OCI-LY3 (cell line): ENCODE results near the gene CENPB.

Experiments used
- H2AFZ ChIP-seq: fragments of 200-600, 300-600 bp; shearing (Covaris generic); 2 replicates; pipeline ENCODE4 v1.6.0; 2014; ENCODE audit warnings: antibody characterized with exemption, low read depth, low read length
- H3K27ac ChIP-seq: fragments of 200-600, 300-600 bp; sonication (generic); 2 replicates; pipeline ENCODE4 v1.5.1; 2014; ENCODE audit warnings: mild to moderate bottlenecking, low read length, moderate library complexity, mixed read lengths
- H3K27me3 ChIP-seq: fragments of 200-600, 300-600 bp; sonication (generic); 2 replicates; pipeline ENCODE4 v1.6.1; 2014; ENCODE audit warnings: low read depth, low read length, mixed read lengths
- H3K36me3 ChIP-seq: fragments of 200-600, 300-600 bp; sonication (generic); replicated peaks from 2 replicates; pipeline ENCODE3; 2014; ENCODE audit warnings: low read depth, low read length, mixed read lengths
- H3K4me1 ChIP-seq: fragments of 300-600, 200-600 bp; sonication (generic); 2 replicates; pipeline ENCODE4 v1.6.1; 2014; ENCODE audit warnings: low read length, mixed read lengths
- H3K4me2 ChIP-seq: fragments of 200-600, 300-600 bp; sonication (generic); 2 replicates; pipeline ENCODE4 v1.6.1; 2014; ENCODE audit warnings: low read length, mixed read lengths
- H3K4me3 ChIP-seq: fragments of 300-600, 200-600 bp; sonication (generic); 2 replicates; pipeline ENCODE4 v1.5.1; 2014; ENCODE audit warnings: antibody characterized with exemption, mild to moderate bottlenecking, low read length, moderate library complexity
- H3K79me2 ChIP-seq: fragments of 300-600, 200-600 bp; shearing (Covaris generic); 2 replicates; pipeline ENCODE4 v1.6.1; 2014; ENCODE audit warnings: mild to moderate bottlenecking, low read length, mixed read lengths
- H3K9ac ChIP-seq: fragments of 300-600, 200-600 bp; shearing (Covaris generic); 2 replicates; pipeline ENCODE4 v1.6.0; 2014; ENCODE audit warnings: mild to moderate bottlenecking, low read length, moderate library complexity
- H3K9me3 ChIP-seq: fragments of 200-600, 300-600 bp; shearing (Covaris generic); 2 replicates; pipeline ENCODE4 v1.6.1; 2014; ENCODE audit warnings: low read length, mixed read lengths; ENCODE audit not compliant: insufficient read depth
- H4K20me1 ChIP-seq: fragments of 200-600, 300-600 bp; sonication (generic); 2 replicates; pipeline ENCODE4 v1.6.1; 2016; ENCODE audit warnings: low read length, mixed read lengths; ENCODE audit not compliant: insufficient read depth
- EZH2phosphoT487 ChIP-seq: fragments of 200-600 bp; shearing (Covaris generic); IDR thresholded peaks from 2 replicates; pipeline ENCODE4 v1.6.1; 2018; ENCODE audit warnings: antibody characterized with exemption, mixed run types, low read depth
- TF ChIP-seq, protein P1 (sequence below): fragments of 200-600, 300-600 bp; sonication (generic); IDR thresholded peaks from 2 replicates; pipeline ENCODE4 v1.5.1; 2014; ENCODE audit warnings: antibody characterized with exemption, low read length, low read depth

CENPB gene

GRCh38 chr20:3818155-3819151 is 31.9 kb upstream of the CENPB start:
- Histone ChIP-seq H3K79me2 (peaks cover 7% of the 10 kb centered on the region), H3K9ac (no peak overlapping the region), H3K4me1 (peaks cover 11% of the 10 kb centered on the region), H3K27ac (no peak overlapping the region), H4K20me1 (no peaks in the 10 kb centered on the region), H2AFZ (no peak overlapping the region), H3K4me3 (no peak overlapping the region), H3K9me3 (no peaks in the 10 kb centered on the region), H3K36me3 (peaks cover 5% of the 10 kb centered on the region), H3K27me3 (peaks cover 9% of the 10 kb centered on the region; the same call in 1 of the 2 replicates), H3K4me2 (no peak overlapping the region)
- TF ChIP-seq, protein P1, sequence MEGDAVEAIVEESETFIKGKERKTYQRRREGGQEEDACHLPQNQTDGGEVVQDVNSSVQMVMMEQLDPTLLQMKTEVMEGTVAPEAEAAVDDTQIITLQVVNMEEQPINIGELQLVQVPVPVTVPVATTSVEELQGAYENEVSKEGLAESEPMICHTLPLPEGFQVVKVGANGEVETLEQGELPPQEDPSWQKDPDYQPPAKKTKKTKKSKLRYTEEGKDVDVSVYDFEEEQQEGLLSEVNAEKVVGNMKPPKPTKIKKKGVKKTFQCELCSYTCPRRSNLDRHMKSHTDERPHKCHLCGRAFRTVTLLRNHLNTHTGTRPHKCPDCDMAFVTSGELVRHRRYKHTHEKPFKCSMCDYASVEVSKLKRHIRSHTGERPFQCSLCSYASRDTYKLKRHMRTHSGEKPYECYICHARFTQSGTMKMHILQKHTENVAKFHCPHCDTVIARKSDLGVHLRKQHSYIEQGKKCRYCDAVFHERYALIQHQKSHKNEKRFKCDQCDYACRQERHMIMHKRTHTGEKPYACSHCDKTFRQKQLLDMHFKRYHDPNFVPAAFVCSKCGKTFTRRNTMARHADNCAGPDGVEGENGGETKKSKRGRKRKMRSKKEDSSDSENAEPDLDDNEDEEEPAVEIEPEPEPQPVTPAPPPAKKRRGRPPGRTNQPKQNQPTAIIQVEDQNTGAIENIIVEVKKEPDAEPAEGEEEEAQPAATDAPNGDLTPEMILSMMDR = peak; percentile 41
- TF ChIP-seq EZH2phosphoT487 = no peak

- no peaks in the 10 kb centered on the region for H4K20me1 ChIP-seq
- no peaks in the 10 kb centered on the region for H3K9me3 ChIP-seq
- no peaks in the 10 kb centered on the region for H3K79me2 ChIP-seq
- H3K4me1 ChIP-seq = peaks cover 10% of the 10 kb centered on the region
- H2AFZ ChIP-seq = no peak overlapping the region
- H3K27ac ChIP-seq = no peak overlapping the region
- H3K27me3 ChIP-seq = peaks cover 9% of the 10 kb centered on the region; the same call in 1 of the 2 replicates
- H3K4me2 ChIP-seq = no peak overlapping the region
- no peaks in the 10 kb centered on the region for H3K36me3 ChIP-seq
- TF ChIP-seq, protein P1 = no peak
- no peak for TF ChIP-seq EZH2phosphoT487
- H3K9ac ChIP-seq = no peak overlapping the region
- H3K4me3 ChIP-seq = no peak overlapping the region
Measured at GRCh38 chr20:3815703-3816315, 29.3 kb upstream of the CENPB start.

DNA sequence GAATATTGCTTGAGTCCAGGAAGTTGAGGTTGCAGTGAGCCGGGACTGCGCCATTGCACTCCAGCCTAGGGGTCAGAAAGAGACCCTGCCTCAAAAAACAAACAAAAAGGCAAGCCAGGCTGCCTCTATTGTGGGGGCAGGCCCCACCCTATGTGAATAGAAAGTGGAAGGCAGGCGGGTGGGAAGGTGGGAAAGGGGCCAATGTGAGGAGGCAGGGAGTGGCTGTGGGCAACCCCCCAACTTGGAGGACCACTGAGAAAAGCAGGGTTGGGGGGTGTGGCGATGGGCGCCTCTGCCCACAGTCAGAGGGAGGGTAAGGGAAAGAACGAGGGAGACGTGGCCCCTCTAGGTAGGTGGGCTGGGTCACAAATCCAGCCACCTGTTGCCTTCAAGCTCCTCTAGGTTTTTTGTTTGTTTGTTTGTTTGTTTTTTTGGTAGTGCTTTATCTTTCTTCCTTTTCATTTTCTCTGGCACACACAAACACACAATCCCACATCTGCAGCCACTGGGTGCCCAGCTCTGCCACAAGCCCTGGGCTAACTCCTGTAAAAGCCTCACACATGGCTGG is 28.5 kb upstream of the CENPB start:
- Histone ChIP-seq H3K9ac (no peak overlapping the region), H3K27ac (no peak overlapping the region), H3K4me1 (peaks cover 10% of the 10 kb centered on the region), H2AFZ (no peak overlapping the region), H3K36me3 (no peaks in the 10 kb centered on the region), H4K20me1 (no peaks in the 10 kb centered on the region), H3K4me2 (no peak overlapping the region), H3K27me3 (peaks cover 9% of the 10 kb centered on the region; the same call in 1 of the 2 replicates), H3K9me3 (no peaks in the 10 kb centered on the region), H3K4me3 (no peak overlapping the region), H3K79me2 (no peaks in the 10 kb centered on the region)
- no peak for TF ChIP-seq EZH2phosphoT487
- TF ChIP-seq, protein P1 = no peak
